Breast epithelium (tissue), 4 donors: ENCODE measurements around the gene PSTPIP2. TPM values are rescaled to one million over a fixed set of nuclear protein-coding genes. Genes with fewer than 3 reads are reported as not detected.

Source experiments
- DNase-seq, 2 donors: peaks; one replicate each; pipeline ENCODE4 v3.0.0-alpha.2; 2019; ENCODE audit warnings: low spot score in 2 of 2
- H3K27ac ChIP-seq, 2 donors: fragments of 200-600 bp; sonication (generic) in 1 of 2; one replicate each; pipeline ENCODE4 v1.5.1; 2016 to 2019; ENCODE audit warnings: mild to moderate bottlenecking in 1 of 2
- H3K27me3 ChIP-seq, 2 donors: fragments of 200-600 bp; sonication (generic) in 1 of 2; one replicate each; pipeline versions ENCODE4 v1.5.1 to v1.6.0; 2017 to 2019; ENCODE audit warnings: control low read depth in 1 of 2, mild to moderate bottlenecking in 1 of 2
- H3K36me3 ChIP-seq: fragments of 200-600 bp; one replicate; pipeline ENCODE4 v1.5.1; 2019
- H3K4me1 ChIP-seq, 2 donors: fragments of 200-600 bp; sonication (generic); one replicate each; pipeline ENCODE4 v1.5.1; 2016 to 2019; ENCODE audit warnings: control low read depth in 1 of 2
- H3K4me3 ChIP-seq, 3 donors: fragments of 200-600 bp; sonication (generic); 1 replicate in 2 of 3; 2 replicates in 1 of 3; pipeline ENCODE4 v1.5.1; 2016 to 2019; ENCODE audit warnings: mild to moderate bottlenecking in 3 of 3, moderate library complexity in 2 of 3
- H3K9me3 ChIP-seq, 2 donors: fragments of 200-600 bp; sonication (generic) in 1 of 2; one replicate each; pipeline ENCODE4 v1.5.1; 2016 to 2019; ENCODE audit warnings: control low read depth in 1 of 2
- POLR2A ChIP-seq: fragments of 450-650 bp; IDR thresholded peaks from one replicate; pipeline ENCODE4 v1.6.1; 2016; ENCODE audit warnings: antibody characterized with exemption, mild to moderate bottlenecking, moderate library complexity
- POLR2AphosphoS5 ChIP-seq, 3 donors: sonication (generic); formaldehyde crosslinking; IDR thresholded peaks; one replicate each; pipeline ENCODE4 v1.6.1; 2017; ENCODE audit warnings: antibody characterized with exemption in 3 of 3
- intact Hi-C: fragments of 100-400 bp; cut with DNase I; formaldehyde crosslinking; loops from one replicate; pipeline ENCODE4 v1.15.1; 2023; ENCODE audit warnings: low total_unique reads
- total RNA-seq, 3 donors: library from RNA; depleted of rRNA; stranded (reverse); fragments of >200 nt; gene quantifications; one replicate each; pipeline ENCODE4 v1.1.0, GENCODE V29; 2016
- TF ChIP-seq, protein P1 (sequence below), 3 donors: fragments of 450-650 bp; IDR thresholded peaks; one replicate each; pipeline ENCODE4 v1.5.1; 2016 to 2017; ENCODE audit warnings: antibody characterized with exemption in 3 of 3, mild to moderate bottlenecking in 3 of 3, moderate library complexity in 3 of 3

PSTPIP2 gene
- total RNA-seq, 3 donors from 2014 or later: 6.4 to 22.2 (median 14.7) TPM

DNA sequence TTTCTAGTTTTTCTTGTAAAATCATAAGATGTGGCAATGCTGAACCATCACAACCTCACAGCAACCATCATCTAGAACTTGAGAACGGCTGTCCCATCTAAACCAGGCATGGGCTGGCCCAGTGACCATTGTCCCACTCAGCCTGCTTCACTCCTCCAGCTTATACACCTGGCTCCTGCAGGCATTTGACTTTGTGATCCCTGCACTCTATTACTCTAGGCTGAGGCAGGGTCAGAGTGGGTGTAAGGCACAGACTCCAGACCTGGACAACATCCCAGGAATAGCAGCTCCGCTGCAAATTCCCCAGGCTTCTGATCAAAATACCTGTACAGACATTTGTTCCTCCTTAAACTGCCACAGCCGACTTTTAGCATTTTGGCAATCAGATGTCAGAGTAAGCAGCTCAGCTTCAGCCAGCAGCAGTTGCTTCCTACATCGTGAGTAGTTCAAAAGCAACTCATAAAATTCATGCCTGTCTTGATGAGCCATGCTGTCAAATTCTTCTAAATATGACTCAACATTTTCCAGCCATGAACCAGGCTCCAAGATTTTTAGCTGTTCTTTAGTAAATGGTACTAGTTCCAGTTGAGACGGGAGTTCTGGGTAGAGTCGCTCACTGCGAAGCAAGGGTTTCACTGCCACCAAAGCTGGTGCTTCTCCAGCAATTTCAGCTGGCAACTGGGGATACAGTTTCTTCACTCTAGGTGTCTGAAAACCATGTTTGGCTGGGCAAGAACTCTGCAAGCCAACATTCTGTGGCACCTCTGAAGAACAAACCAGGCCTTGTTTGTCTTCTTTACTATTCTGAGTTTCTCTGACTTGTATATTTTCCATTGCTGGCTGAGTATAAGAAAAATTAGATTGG, 117.8 kb downstream of the PSTPIP2 start:
- no peaks in the 10 kb centered on the region for H3K27me3 ChIP-seq
- no peak for DNase-seq
- H3K36me3 ChIP-seq: peaks cover 10% of the 10 kb centered on the region
- H3K27ac ChIP-seq: no peak overlapping the region
- H3K9me3 ChIP-seq: no peaks in the 10 kb centered on the region
- H3K4me1 ChIP-seq: no peaks in the 10 kb centered on the region
- intact Hi-C loops: no loop called here
- H3K4me3 ChIP-seq: no peak overlapping the region
- TF ChIP-seq POLR2AphosphoS5 (IDR thresholded peaks at IDR 0.05): no peak
- TF ChIP-seq, protein P1, sequence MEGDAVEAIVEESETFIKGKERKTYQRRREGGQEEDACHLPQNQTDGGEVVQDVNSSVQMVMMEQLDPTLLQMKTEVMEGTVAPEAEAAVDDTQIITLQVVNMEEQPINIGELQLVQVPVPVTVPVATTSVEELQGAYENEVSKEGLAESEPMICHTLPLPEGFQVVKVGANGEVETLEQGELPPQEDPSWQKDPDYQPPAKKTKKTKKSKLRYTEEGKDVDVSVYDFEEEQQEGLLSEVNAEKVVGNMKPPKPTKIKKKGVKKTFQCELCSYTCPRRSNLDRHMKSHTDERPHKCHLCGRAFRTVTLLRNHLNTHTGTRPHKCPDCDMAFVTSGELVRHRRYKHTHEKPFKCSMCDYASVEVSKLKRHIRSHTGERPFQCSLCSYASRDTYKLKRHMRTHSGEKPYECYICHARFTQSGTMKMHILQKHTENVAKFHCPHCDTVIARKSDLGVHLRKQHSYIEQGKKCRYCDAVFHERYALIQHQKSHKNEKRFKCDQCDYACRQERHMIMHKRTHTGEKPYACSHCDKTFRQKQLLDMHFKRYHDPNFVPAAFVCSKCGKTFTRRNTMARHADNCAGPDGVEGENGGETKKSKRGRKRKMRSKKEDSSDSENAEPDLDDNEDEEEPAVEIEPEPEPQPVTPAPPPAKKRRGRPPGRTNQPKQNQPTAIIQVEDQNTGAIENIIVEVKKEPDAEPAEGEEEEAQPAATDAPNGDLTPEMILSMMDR (IDR thresholded peaks at IDR 0.05): no peak
- TF ChIP-seq POLR2A: no peak

DNA sequence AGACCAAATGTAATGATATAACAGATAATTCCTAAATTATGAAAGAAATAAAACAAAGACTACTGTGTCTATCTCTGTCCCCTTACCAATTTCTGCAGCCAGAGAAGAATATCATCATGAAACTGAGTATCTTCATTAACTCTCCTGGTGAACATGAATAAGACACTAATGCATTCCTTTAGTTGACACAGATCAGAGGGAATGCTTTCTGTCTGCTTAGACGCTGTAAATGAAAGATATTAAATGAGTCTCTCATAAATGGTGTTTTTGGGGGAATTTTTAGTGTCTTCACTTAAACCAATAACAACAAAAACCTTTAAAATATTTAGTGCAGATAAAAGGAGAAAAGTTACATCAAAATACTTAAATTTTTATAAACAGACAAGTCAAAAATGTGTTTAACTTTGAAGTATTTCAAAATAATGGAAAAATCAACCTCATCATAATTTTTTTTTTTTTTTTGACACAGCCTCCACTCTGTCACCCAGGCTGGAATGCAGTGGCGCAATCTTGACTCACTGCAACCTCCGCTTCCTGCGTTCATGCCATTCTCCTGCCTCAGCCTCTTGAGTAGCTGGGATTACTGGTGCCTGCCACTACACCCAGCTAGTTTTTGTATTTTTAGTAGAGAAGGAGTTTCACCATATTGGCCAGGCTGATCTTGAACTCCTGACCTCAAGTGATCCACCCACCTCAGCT, 120.9 kb downstream of the PSTPIP2 start:
- no peak overlapping the region for H3K27ac ChIP-seq
- H3K27me3 ChIP-seq: no peaks in the 10 kb centered on the region
- H3K36me3 ChIP-seq: peaks cover 12% of the 10 kb centered on the region
- H3K4me1 ChIP-seq: no peaks in the 10 kb centered on the region
- TF ChIP-seq POLR2A: no peak
- TF ChIP-seq, protein P1 (IDR thresholded peaks at IDR 0.05): no peak
- no peak for TF ChIP-seq POLR2AphosphoS5 (IDR thresholded peaks at IDR 0.05)
- H3K9me3 ChIP-seq: no peaks in the 10 kb centered on the region
- no peak overlapping the region for H3K4me3 ChIP-seq
- intact Hi-C loops: no loop called here
- no peak for DNase-seq

DNA sequence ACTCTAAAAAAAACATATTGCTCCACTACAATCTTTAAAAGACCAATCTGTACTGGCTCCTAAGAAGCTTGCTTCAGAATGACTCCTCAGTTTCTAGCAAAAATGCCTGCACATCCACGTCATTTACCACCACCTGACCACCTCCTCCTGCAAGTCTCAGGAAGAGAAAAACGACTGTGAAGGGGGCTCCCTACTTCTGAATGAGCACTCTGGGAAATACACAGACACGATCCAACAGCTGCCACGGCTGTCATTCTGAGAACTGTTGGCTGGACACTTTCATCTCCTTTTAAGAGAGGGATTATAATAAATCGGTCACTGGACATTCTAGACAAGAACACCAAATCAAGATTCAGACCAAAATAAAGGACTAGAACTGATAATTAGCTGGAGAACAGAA, 126.4 kb downstream of the PSTPIP2 start:
- TF ChIP-seq, protein P1 (IDR thresholded peaks at IDR 0.05): no peak
- TF ChIP-seq POLR2A: no peak
- no peak for TF ChIP-seq POLR2AphosphoS5 (IDR thresholded peaks at IDR 0.05)
- intact Hi-C loops: no loop called here
- H3K4me1 ChIP-seq: no peaks in the 10 kb centered on the region
- no peaks in the 10 kb centered on the region for H3K27me3 ChIP-seq
- no peak for DNase-seq
- no peaks in the 10 kb centered on the region for H3K9me3 ChIP-seq
- H3K4me3 ChIP-seq: no peak overlapping the region
- peaks cover 7% of the 10 kb centered on the region for H3K36me3 ChIP-seq
- no peak overlapping the region for H3K27ac ChIP-seq

DNA sequence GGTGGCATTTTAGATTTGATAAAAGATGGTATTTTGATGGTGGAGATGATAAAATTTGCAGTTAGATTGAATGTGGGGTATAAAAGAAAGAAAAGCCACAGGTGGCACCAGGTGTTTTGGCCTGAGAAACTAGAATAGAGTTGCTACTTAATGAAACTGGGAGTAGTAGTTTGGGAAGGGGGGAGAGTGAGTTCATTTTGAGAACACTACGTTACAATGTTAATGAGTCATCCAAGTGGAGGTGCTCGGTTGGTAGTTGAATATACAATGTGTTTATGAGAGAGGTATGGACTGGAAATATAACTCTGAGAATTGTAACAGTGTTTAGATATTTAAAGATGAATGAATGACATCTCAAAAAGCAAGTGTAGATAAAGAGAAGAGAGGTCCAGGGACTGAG, 131.3 kb downstream of the PSTPIP2 start:
- H3K4me1 ChIP-seq: no peaks in the 10 kb centered on the region
- H3K9me3 ChIP-seq: no peaks in the 10 kb centered on the region
- H3K27me3 ChIP-seq: no peaks in the 10 kb centered on the region
- no peak overlapping the region for H3K4me3 ChIP-seq
- no peaks in the 10 kb centered on the region for H3K36me3 ChIP-seq
- intact Hi-C loops: no loop called here
- TF ChIP-seq, protein P1 (IDR thresholded peaks at IDR 0.05): no peak
- no peak for TF ChIP-seq POLR2A
- no peak for TF ChIP-seq POLR2AphosphoS5 (IDR thresholded peaks at IDR 0.05)
- H3K27ac ChIP-seq: no peak overlapping the region
- DNase-seq: no peak

DNA sequence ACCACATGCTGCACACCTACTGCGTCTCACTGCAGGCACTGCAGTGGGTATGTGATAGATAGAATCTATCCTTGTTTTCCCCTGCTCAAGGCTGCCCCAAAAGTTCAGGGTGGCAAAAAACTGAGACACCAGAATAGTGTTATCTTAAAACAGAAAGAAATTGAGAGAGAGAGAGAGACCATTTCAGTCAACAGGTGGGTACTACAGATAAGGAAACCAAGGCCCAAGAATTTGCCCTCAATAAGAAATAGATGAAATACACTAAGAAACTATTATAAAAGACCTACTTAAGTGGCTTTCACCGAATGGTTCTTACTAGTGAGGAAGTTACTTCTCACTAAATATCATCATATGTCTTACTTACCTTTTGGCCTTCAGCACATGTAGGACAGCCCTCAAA, 132.8 kb downstream of the PSTPIP2 start:
- DNase-seq: no peak
- TF ChIP-seq, protein P1 (IDR thresholded peaks at IDR 0.05): no peak
- no peak for TF ChIP-seq POLR2A
- TF ChIP-seq POLR2AphosphoS5 (IDR thresholded peaks at IDR 0.05): no peak
- Histone ChIP-seq H3K4me1 (no peaks in the 10 kb centered on the region), H3K27ac (no peak overlapping the region), H3K27me3 (no peaks in the 10 kb centered on the region), H3K9me3 (no peaks in the 10 kb centered on the region), H3K36me3 (no peaks in the 10 kb centered on the region), H3K4me3 (no peak overlapping the region)
- intact Hi-C loops: no loop called here
